WTC11 (cell line): ENCODE results near the gene OR2A12. TPM values are rescaled to one million over a fixed set of nuclear protein-coding genes. Genes with fewer than 3 reads are reported as not detected.
A peak's percentile ranks its signal among the peaks of the same experiment; 100 is the strongest.

Source experiments
- ATAC-seq: fragments of 200-7000 bp; cut with Tn5 transposase; 2 replicates; pipeline ENCODE4 v1.10.0; 2021; ENCODE audit warnings: mild to moderate bottlenecking, moderate library complexity
- CTCF ChIA-PET: fragments of 300-600 bp; sonication (Branson Sonifier 250); formaldehyde crosslinking; loops from one replicate; lab custom pipeline; 2021; ENCODE audit warnings: antibody characterized with exemption; lab: Charles Lee
- POLR2A ChIA-PET: fragments of 350-600 bp; sonication (Branson Sonifier 250); formaldehyde crosslinking; loops from one replicate; lab custom pipeline; 2021; ENCODE audit warnings: antibody characterized with exemption; lab: Charles Lee
- DNase-seq: peaks from one replicate; pipeline ENCODE4 v3.0.0; 2021; ENCODE audit warnings: low spot score
- H3K27ac Mint-ChIP-seq: 2 replicates; pipeline ENCODE4 v1.8.0; 2021; ENCODE audit warnings: mixed read lengths
- H3K27me3 Mint-ChIP-seq: 2 replicates; pipeline ENCODE4 v1.8.0; 2021; ENCODE audit warnings: low read depth, mild to moderate bottlenecking, moderate library complexity, mixed read lengths
- H3K36me3 Mint-ChIP-seq: 2 replicates; pipeline ENCODE4 v1.8.0; 2021; ENCODE audit warnings: mixed read lengths
- H3K4me1 Mint-ChIP-seq: 2 replicates; pipeline ENCODE4 v1.8.0; 2022; ENCODE audit warnings: mixed read lengths
- H3K4me3 Mint-ChIP-seq: 2 replicates; pipeline ENCODE4 v1.8.0; 2021; ENCODE audit warnings: mild to moderate bottlenecking, moderate library complexity, mixed read lengths
- H3K9me3 Mint-ChIP-seq: 2 replicates; pipeline ENCODE4 v1.8.0; 2021; ENCODE audit warnings: mixed read lengths
- ATF1 ChIP-seq: sonication (generic); formaldehyde crosslinking; IDR thresholded peaks from 2 replicates; pipeline ENCODE4 v1.8.1; 2023; ENCODE audit warnings: mild to moderate bottlenecking, moderate library complexity, missing genetic modification reagents
- CREM ChIP-seq: sonication (generic); formaldehyde crosslinking; IDR thresholded peaks from 2 replicates; pipeline ENCODE4 v1.8.1; 2022; ENCODE audit warnings: mild to moderate bottlenecking, missing genetic modification reagents, moderate library complexity
- EMX1 ChIP-seq: fragments of 250-450 bp; sonication (Bioruptor Pico); IDR thresholded peaks from 2 replicates; pipeline ENCODE4 v1.8.0; 2021; ENCODE audit warnings: mild to moderate bottlenecking
- FOXJ3 ChIP-seq: sonication (generic); formaldehyde crosslinking; IDR thresholded peaks from 2 replicates; pipeline ENCODE4 v1.9.0; 2021; ENCODE audit warnings: missing genetic modification reagents, mild to moderate bottlenecking, borderline replicate concordance
- FOXK1 ChIP-seq: sonication (generic); formaldehyde crosslinking; IDR thresholded peaks from 2 replicates; pipeline ENCODE4 v1.8.0; 2022; ENCODE audit warnings: mild to moderate bottlenecking, moderate library complexity, missing genetic modification reagents
- GRHL2 ChIP-seq: fragments of 250-450 bp; sonication (Bioruptor Pico); IDR thresholded peaks from 2 replicates; pipeline ENCODE4 v1.8.0; 2022; ENCODE audit warnings: mild to moderate bottlenecking, moderate library complexity; ENCODE audit not compliant: insufficient replicate concordance, severe bottlenecking
- MXD4 ChIP-seq: fragments of 250-450 bp; sonication (Bioruptor Pico); IDR thresholded peaks from 2 replicates; pipeline ENCODE4 v1.8.0; 2021; ENCODE audit warnings: mild to moderate bottlenecking, moderate library complexity, borderline replicate concordance
- NFE2L1 ChIP-seq: sonication (generic); formaldehyde crosslinking; IDR thresholded peaks from 2 replicates; pipeline ENCODE4 v1.8.1; 2023; ENCODE audit warnings: missing genetic modification reagents
- NFYB ChIP-seq: sonication (generic); formaldehyde crosslinking; conservative IDR thresholded peaks from 2 replicates; pipeline ENCODE4 v1.8.0; 2022; ENCODE audit warnings: low read depth, missing genetic modification reagents
- SOX15 ChIP-seq: fragments of 250-450 bp; sonication (Bioruptor Pico); IDR thresholded peaks from 2 replicates; pipeline ENCODE4 v1.9.0; 2021; ENCODE audit warnings: mild to moderate bottlenecking
- ZNF138 ChIP-seq: sonication (generic); formaldehyde crosslinking; conservative IDR thresholded peaks from 2 replicates; pipeline ENCODE4 v1.8.1; 2022; ENCODE audit warnings: mild to moderate bottlenecking, moderate library complexity, missing genetic modification reagents
- ZNF671 ChIP-seq: fragments of 250-450 bp; sonication (Bioruptor Pico); IDR thresholded peaks from 2 replicates; pipeline ENCODE4 v1.8.0; 2021; ENCODE audit warnings: mild to moderate bottlenecking
- total RNA-seq: library from RNA; stranded (reverse); gene quantifications from 3 replicates; pipeline ENCODE4 v1.2.3, GENCODE V29; 2021
- TF ChIP-seq, protein P1 (sequence below): fragments of 200-600 bp; IDR thresholded peaks from 2 replicates; pipeline ENCODE4 v1.8.0; 2022; ENCODE audit warnings: antibody characterized with exemption
- TF ChIP-seq, protein P2 (sequence below): fragments of 250-450 bp; sonication (Bioruptor Pico); IDR thresholded peaks from 2 replicates; pipeline ENCODE4 v2.1.2; 2022; ENCODE audit warnings: mild to moderate bottlenecking, moderate library complexity
- TF ChIP-seq, protein P3 (sequence below): sonication (generic); formaldehyde crosslinking; conservative IDR thresholded peaks from 2 replicates; pipeline ENCODE4 v1.8.1; 2022; ENCODE audit warnings: mild to moderate bottlenecking, missing genetic modification reagents
- TF ChIP-seq, protein P4 (sequence below): fragments of 250-450 bp; sonication (Bioruptor Pico); conservative IDR thresholded peaks from 2 replicates; pipeline ENCODE4 v1.9.0; 2021; ENCODE audit warnings: mild to moderate bottlenecking
- TF ChIP-seq, protein P5 (sequence below): sonication (generic); formaldehyde crosslinking; IDR thresholded peaks from 2 replicates; pipeline ENCODE4 v1.8.1; 2023; ENCODE audit warnings: mild to moderate bottlenecking, missing genetic modification reagents
- TF ChIP-seq, protein P6 (sequence below): sonication (generic); formaldehyde crosslinking; IDR thresholded peaks from 2 replicates; pipeline ENCODE4 v1.8.0; 2022; ENCODE audit warnings: mild to moderate bottlenecking, missing genetic modification reagents

OR2A12 gene
- total RNA-seq, 1 experiment from 2014 or later = not detected

DNA sequence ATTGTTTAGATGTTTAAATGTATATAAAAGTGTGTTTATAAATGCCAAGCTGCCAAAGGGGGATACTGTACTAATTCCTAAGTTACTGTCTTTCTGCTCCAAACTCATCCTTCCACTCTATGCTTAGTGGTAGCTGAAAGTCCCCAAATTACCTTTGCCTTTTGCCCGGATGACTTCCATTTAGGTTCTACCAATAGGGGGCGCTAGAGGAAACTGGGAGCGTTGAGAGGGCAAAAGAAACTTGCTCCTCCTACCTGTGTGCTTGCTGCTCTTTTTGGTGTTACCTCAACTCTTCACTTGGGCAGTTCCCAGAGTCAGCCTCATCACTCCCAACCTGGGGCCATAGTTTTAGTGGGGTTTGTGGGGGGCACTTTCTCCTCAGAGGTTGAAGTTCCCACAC is 22.4 kb upstream of the OR2A12 start:
- Mint-ChIP-seq H3K27me3 (peaks cover 4% of the 10 kb centered on the region; the same call in 1 of the 2 replicates), H3K4me3 (no peak overlapping the region), H3K36me3 (peaks cover 28% of the 10 kb centered on the region), H3K9me3 (peaks cover 41% of the 10 kb centered on the region)
- CTCF ChIA-PET = interaction anchor here (0.6 to 2.4 kb wide), 19 partner anchors 9 to 328 kb away, joined by 3 to 11 read pairs (median 4); partner anchors contain the start of genes OR2A12 and OR2A5
- TF ChIP-seq, protein P1, sequence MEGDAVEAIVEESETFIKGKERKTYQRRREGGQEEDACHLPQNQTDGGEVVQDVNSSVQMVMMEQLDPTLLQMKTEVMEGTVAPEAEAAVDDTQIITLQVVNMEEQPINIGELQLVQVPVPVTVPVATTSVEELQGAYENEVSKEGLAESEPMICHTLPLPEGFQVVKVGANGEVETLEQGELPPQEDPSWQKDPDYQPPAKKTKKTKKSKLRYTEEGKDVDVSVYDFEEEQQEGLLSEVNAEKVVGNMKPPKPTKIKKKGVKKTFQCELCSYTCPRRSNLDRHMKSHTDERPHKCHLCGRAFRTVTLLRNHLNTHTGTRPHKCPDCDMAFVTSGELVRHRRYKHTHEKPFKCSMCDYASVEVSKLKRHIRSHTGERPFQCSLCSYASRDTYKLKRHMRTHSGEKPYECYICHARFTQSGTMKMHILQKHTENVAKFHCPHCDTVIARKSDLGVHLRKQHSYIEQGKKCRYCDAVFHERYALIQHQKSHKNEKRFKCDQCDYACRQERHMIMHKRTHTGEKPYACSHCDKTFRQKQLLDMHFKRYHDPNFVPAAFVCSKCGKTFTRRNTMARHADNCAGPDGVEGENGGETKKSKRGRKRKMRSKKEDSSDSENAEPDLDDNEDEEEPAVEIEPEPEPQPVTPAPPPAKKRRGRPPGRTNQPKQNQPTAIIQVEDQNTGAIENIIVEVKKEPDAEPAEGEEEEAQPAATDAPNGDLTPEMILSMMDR = peak; percentile 71
- TF ChIP-seq ZNF671 (CRISPR knock-in tag) (0 out of 2 replicates have a peak, but pooled peaks have one; percentile 29), ZNF138 (CRISPR knock-in tag) (no peak)
- TF ChIP-seq, protein P2, sequence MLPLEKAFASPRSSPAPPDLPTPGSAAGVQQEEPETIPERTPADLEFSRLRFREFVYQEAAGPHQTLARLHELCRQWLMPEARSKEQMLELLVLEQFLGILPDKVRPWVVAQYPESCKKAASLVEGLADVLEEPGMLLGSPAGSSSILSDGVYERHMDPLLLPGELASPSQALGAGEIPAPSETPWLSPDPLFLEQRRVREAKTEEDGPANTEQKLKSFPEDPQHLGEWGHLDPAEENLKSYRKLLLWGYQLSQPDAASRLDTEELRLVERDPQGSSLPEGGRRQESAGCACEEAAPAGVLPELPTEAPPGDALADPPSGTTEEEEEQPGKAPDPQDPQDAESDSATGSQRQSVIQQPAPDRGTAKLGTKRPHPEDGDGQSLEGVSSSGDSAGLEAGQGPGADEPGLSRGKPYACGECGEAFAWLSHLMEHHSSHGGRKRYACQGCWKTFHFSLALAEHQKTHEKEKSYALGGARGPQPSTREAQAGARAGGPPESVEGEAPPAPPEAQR (CRISPR knock-in tag) = 0 out of 2 replicates have a peak, but pooled peaks have one; percentile 69
- TF ChIP-seq, all 79 proteins: peak for 3
- H3K4me1 Mint-ChIP-seq = peaks cover 7% of the 10 kb centered on the region
- DNase-seq = peak; percentile 45
- peak; percentile 81 for ATAC-seq
- POLR2A ChIA-PET = no interaction called here
- H3K27ac Mint-ChIP-seq = no peak overlapping the region

DNA sequence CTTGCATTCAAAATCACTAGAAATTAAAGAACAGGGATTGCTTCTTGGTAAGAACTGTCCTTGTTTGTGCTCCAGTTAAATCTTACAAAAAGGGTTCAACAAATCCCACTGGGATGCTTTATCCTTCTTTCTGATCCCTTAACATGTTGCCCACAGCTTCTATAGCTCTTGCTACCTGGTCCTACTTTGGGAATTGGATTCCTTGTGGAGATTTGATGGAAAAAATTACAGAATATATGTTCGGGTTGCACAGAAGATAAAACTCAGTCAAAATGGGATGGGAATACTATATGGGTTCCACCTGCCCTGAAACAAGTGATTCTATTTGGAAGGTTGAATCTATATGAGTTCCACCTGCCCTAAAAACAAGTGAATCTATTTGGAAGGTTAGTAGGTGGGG is 16.6 kb upstream of the OR2A12 start, which contains the start of gene OR2A25:
OR2A25 (plus strand) TSS at position 301 of the 400 bp plus-strand sequence. CDS start 4,409 bp downstream, outside the sequence.
- Mint-ChIP-seq H3K27me3 (no peaks in the 10 kb centered on the region), H3K27ac (no peak within 1 kb of the TSS), H3K9me3 (peaks cover 8% of the 10 kb centered on the region), H3K4me1 (no peaks in the 10 kb centered on the region), H3K4me3 (no peak within 1 kb of the TSS), H3K36me3 (no peaks in the 10 kb centered on the region)
- CTCF ChIA-PET = interaction anchor here (1.1 kb wide), 1 partner anchor 58 kb away, joined by 4 read pairs; no protein-coding TSS in a partner anchor
- DNase-seq = no peak
- no peak for ATAC-seq
- POLR2A ChIA-PET = no interaction called here
- TF ChIP-seq NFYB (CRISPR knock-in tag) (no peak), ZNF138 (CRISPR knock-in tag) (no peak), ATF1 (no peak), MXD4 (no peak), CREM (CRISPR knock-in tag) (no peak), FOXK1 (CRISPR knock-in tag) (no peak), NFE2L1 (CRISPR knock-in tag) (no peak), FOXJ3 (CRISPR knock-in tag) (no peak), GRHL2 (CRISPR knock-in tag) (no peak), SOX15 (no peak), EMX1 (no peak)
- TF ChIP-seq, protein P3, sequence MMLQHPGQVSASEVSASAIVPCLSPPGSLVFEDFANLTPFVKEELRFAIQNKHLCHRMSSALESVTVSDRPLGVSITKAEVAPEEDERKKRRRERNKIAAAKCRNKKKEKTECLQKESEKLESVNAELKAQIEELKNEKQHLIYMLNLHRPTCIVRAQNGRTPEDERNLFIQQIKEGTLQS = no peak
- TF ChIP-seq, protein P4, sequence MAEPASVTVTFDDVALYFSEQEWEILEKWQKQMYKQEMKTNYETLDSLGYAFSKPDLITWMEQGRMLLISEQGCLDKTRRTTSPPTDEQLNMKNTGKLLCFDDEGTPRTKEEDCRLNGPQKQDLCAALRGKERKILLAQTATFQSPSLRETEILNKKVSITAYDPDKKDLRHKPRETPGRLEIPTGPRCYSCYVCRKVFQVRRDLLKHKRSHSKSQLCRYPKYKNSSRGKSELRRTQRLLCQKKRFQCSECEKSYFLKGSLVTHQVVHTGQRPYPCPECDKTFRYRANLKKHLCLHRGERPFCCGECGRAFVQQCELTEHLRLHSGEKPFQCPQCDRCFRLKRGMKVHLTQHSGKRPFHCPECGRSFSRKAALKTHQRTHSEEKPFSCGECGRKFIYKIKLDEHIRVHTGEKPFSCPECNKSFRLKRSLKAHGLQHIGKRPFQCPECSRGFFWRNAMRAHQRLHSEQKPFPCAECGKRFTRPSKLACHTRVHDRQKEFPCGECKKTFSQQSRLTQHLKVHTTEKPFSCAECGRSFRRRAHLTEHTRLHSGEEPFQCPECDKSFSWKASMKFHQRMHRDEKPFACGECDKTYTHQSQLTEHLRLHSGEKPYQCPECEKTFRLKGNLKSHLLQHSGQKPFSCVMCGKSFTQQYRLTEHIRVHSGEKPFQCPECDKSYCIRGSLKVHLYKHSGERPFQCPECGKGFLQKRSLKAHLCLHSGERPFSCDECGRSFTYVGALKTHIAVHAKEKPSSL (CRISPR knock-in tag) = no peak
- TF ChIP-seq, protein P5, sequence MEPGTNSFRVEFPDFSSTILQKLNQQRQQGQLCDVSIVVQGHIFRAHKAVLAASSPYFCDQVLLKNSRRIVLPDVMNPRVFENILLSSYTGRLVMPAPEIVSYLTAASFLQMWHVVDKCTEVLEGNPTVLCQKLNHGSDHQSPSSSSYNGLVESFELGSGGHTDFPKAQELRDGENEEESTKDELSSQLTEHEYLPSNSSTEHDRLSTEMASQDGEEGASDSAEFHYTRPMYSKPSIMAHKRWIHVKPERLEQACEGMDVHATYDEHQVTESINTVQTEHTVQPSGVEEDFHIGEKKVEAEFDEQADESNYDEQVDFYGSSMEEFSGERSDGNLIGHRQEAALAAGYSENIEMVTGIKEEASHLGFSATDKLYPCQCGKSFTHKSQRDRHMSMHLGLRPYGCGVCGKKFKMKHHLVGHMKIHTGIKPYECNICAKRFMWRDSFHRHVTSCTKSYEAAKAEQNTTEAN = no peak
- TF ChIP-seq, protein P6, sequence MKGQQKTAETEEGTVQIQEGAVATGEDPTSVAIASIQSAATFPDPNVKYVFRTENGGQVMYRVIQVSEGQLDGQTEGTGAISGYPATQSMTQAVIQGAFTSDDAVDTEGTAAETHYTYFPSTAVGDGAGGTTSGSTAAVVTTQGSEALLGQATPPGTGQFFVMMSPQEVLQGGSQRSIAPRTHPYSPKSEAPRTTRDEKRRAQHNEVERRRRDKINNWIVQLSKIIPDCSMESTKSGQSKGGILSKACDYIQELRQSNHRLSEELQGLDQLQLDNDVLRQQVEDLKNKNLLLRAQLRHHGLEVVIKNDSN (CRISPR knock-in tag) = no peak
- TF ChIP-seq, all 79 proteins: peak for 0
